Measurements from ENCODE around the gene HDAC4.

DNA sequence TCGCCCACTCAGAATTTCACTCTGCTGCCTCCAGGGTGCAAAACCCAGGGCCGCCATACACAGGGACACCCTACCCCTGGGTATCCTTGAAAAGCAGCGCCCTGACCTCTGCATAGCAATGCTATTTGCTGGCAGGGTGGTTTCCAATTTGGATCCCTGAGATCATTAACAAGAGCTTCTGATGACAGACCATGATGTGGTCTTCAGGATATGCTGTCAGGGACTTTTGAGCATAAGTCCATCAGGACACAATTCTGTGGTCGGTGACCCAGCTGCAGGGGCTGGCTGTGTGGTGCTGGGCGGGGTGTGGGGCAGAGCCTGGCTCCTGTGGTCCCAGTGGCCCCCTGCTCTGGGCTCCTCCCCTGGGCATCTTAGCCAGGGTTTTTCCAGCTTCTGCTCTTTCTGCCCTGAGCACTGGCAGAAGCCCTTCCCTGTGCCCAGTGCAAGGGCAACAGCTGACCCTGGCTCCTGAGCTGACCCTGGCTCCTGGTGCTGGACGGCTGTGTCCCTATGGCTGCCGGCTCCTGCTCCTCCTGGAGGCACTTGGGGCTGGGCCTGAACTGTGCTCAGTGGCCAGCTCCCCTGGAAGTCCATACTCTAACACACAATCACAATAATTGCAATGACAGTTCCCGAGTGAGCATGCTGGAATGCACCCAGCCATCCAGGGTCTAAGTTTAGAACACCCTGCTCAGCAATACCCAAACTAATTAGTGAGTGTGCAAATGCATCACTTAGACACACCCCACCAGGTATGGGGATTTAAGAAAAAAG is 271.5 kb downstream of the HDAC4 start:
- TF ChIP-seq YY1 (IDR thresholded peaks at IDR 0.05; ENCODE audit: insufficient read depth, insufficient read length) (no peak), ZNF274 (IDR thresholded peaks at IDR 0.05; ENCODE audit: low read depth, low read length) (no peak)
